Suprapubic skin (tissue), 4 donors: ENCODE measurements around the gene RFX2. TPM values are rescaled to one million over a fixed set of nuclear protein-coding genes. Genes with fewer than 3 reads are reported as not detected.

Source experiments
- DNase-seq, 2 donors: peaks; one replicate each; pipeline ENCODE4 v3.0.0-alpha.2; 2019; ENCODE audit warnings: low spot score in 2 of 2
- H3K27ac ChIP-seq: fragments of 200-600 bp; sonication (generic); one replicate; pipeline ENCODE4 v1.5.1; 2019
- H3K27me3 ChIP-seq: fragments of 200-600 bp; sonication (generic); one replicate; pipeline ENCODE4 v1.5.1; 2019
- H3K36me3 ChIP-seq: fragments of 200-600 bp; sonication (generic); one replicate; pipeline ENCODE4 v1.5.1; 2019
- H3K4me1 ChIP-seq: fragments of 200-600 bp; sonication (generic); one replicate; pipeline ENCODE4 v1.5.1; 2019
- H3K4me3 ChIP-seq: fragments of 200-600 bp; sonication (generic); one replicate; pipeline ENCODE4 v1.5.1; 2019; ENCODE audit warnings: mild to moderate bottlenecking
- H3K9me3 ChIP-seq: fragments of 200-600 bp; sonication (generic); one replicate; pipeline ENCODE4 v1.5.1; 2019
- EP300 ChIP-seq: sonication (generic); formaldehyde crosslinking; IDR thresholded peaks from one replicate; pipeline ENCODE4 v1.6.1; 2017; ENCODE audit warnings: antibody characterized with exemption
- POLR2A ChIP-seq, 2 donors: fragments of 450-650 bp; IDR thresholded peaks; one replicate each; pipeline ENCODE4 v1.6.1; 2017; ENCODE audit warnings: antibody characterized with exemption in 2 of 2, mild to moderate bottlenecking in 2 of 2, moderate library complexity in 2 of 2
- POLR2AphosphoS5 ChIP-seq, 3 donors: sonication (generic); formaldehyde crosslinking; IDR thresholded peaks; one replicate each; pipeline ENCODE4 v1.6.1; 2017; ENCODE audit warnings: antibody characterized with exemption in 3 of 3
- WGBS: methylation state at CpG from one replicate; pipeline ENCODE4 v1.1.5; 2018; 5-methylcytosine and 5-hydroxymethylcytosine counted together
- total RNA-seq, 4 donors: library from RNA; depleted of rRNA; stranded (reverse); fragments of >200 nt; gene quantifications; one replicate each; pipeline ENCODE4 v1.1.0, GENCODE V29; 2016
- TF ChIP-seq, protein P1 (sequence below), 2 donors: fragments of 200-600 bp in 1 of 2; fragments of 450-650 bp in 1 of 2; sonication (generic) in 1 of 2; IDR thresholded peaks; one replicate each; pipeline ENCODE4 v1.5.1; 2016 to 2019; ENCODE audit warnings: antibody characterized with exemption in 2 of 2, mild to moderate bottlenecking in 1 of 2, moderate library complexity in 1 of 2

Gene RFX2
- total RNA-seq, 4 donors from 2014 or later = 28.8 to 62.0 (median 43.5) TPM

DNA sequence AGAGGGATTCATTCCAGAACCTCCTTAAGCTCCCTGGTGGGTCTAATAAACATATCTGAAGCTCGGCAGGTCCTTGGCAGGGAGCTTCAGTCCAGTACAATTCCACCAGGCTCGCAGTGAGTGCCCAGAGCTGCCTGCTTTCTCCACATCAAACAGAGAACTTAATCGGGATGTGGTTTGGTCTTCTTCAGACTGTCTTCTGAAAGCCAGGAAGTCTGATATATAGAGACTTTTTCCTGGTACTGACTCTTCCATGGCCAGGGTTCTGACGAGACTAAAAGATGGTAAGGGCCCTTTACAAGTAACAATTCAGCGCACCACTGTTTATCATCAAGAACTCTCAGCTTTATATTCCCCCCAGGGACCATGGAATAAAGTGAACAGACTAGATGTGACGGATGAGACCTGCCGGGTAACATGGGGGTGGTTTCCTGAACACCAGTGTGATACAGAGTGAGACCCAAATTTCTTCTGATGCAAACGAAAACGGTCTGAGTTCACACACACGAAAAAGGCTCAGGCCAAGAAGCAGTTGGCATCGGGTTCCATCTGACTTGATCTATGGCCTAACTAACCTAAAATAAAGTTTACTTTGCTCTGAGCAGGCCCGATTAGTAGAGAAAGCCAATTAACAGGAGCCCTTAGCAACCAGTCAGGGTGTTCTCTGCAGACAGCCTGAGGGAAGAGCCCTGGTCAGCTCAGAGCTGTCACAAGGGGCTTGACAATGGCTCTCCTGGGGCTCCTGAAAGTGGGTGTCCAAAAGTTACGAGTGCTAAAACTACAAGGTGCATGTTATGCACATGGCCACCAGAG, 161.3 kb downstream of the RFX2 start:
- H3K4me3 ChIP-seq = no peak overlapping the region
- H3K36me3 ChIP-seq = peaks cover 10% of the 10 kb centered on the region
- H3K4me1 ChIP-seq = peaks cover 54% of the 10 kb centered on the region
- no peak for DNase-seq
- H3K9me3 ChIP-seq = no peaks in the 10 kb centered on the region
- H3K27ac ChIP-seq = no peak overlapping the region
- TF ChIP-seq, protein P1, sequence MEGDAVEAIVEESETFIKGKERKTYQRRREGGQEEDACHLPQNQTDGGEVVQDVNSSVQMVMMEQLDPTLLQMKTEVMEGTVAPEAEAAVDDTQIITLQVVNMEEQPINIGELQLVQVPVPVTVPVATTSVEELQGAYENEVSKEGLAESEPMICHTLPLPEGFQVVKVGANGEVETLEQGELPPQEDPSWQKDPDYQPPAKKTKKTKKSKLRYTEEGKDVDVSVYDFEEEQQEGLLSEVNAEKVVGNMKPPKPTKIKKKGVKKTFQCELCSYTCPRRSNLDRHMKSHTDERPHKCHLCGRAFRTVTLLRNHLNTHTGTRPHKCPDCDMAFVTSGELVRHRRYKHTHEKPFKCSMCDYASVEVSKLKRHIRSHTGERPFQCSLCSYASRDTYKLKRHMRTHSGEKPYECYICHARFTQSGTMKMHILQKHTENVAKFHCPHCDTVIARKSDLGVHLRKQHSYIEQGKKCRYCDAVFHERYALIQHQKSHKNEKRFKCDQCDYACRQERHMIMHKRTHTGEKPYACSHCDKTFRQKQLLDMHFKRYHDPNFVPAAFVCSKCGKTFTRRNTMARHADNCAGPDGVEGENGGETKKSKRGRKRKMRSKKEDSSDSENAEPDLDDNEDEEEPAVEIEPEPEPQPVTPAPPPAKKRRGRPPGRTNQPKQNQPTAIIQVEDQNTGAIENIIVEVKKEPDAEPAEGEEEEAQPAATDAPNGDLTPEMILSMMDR (IDR thresholded peaks at IDR 0.05) = no peak
- TF ChIP-seq POLR2A (IDR thresholded peaks at IDR 0.05) = no peak
- TF ChIP-seq EP300 = no peak
- no peak for TF ChIP-seq POLR2AphosphoS5 (IDR thresholded peaks at IDR 0.05)
- WGBS = 74% methylated on average over 13 of the region's 13 CpGs
- H3K27me3 ChIP-seq = no peaks in the 10 kb centered on the region

DNA sequence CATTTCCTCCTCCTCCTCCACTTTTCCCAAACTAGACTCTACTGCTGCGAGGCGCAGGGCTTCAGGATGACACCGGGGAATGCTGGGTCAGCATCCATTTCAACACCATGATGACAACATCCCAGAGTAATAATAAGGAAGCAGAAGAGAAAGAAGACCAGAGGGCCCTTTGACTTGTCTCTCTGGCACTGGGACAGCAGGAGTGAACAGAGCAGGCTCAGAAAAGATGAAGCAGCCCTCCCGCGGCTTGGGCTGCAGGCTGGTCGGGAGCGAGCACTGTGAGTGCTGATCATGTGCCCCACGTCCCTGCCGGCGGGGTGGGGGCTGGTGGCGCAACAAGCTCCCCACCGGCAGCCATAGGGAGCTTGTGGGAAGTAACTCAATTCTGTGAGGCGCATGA, 162.9 kb downstream of the RFX2 start:
- Histone ChIP-seq H3K27me3 (no peaks in the 10 kb centered on the region), H3K27ac (peak overlapping the region; percentile 16), H3K4me3 (no peak overlapping the region), H3K4me1 (peaks cover 39% of the 10 kb centered on the region), H3K9me3 (no peaks in the 10 kb centered on the region), H3K36me3 (peaks cover 10% of the 10 kb centered on the region)
- peak in 1 of 2 donors; percentile 84 for DNase-seq
- WGBS = 37% methylated on average over 13 of the region's 13 CpGs
- TF ChIP-seq, protein P1 (IDR thresholded peaks at IDR 0.05) = no peak
- no peak for TF ChIP-seq POLR2AphosphoS5 (IDR thresholded peaks at IDR 0.05)
- no peak for TF ChIP-seq EP300
- TF ChIP-seq POLR2A (IDR thresholded peaks at IDR 0.05) = no peak

DNA sequence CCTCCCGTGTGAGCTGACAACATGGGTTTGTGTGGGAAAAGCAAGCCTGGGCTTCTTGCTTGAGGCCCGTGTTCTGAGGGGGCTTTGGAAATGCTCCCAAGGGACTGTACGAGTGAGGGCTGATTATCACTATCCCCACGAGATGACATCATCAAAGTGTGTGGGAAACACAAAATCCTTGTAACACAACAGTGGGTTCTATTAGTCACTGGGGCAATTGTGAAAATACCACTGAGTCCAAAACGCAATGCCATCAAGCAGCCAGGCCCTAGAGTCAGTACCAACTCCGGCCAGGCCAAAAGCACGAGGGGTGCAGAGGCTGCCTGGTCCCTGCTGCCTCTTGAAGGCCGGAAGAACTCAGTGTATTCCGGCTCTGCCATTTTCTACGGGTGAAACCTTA, 166.7 kb downstream of the RFX2 start:
- Histone ChIP-seq H3K27ac (no peak overlapping the region), H3K4me3 (no peak overlapping the region), H3K9me3 (no peaks in the 10 kb centered on the region), H3K27me3 (no peaks in the 10 kb centered on the region), H3K36me3 (peaks cover 30% of the 10 kb centered on the region), H3K4me1 (peaks cover 15% of the 10 kb centered on the region)
- no peak for DNase-seq
- 76% methylated on average over 10 of the region's 10 CpGs for WGBS
- TF ChIP-seq POLR2A (IDR thresholded peaks at IDR 0.05) (no peak), POLR2AphosphoS5 (IDR thresholded peaks at IDR 0.05) (no peak), EP300 (no peak)
- TF ChIP-seq, protein P1 (IDR thresholded peaks at IDR 0.05) = no peak

Other genes starting within 250 kb of the RFX2 start
- under 1 TPM in 1 of 4 donors, not detected in 3; 0.23 TPM for gene FUT5, start 240.0 kb downstream of the RFX2 start, total RNA-seq
- gene NDUFA11, start 206.7 kb downstream of the RFX2 start, total RNA-seq = 100 to 1,000 TPM in 3 of 4 donors, 10 to 100 TPM in 1; 80.9 to 245 (median 174) TPM
- 10 to 100 TPM in 2 of 4 donors, 1 to 10 TPM in 2; 7.4 to 15.4 (median 12.0) TPM for gene VMAC, start 205.6 kb downstream of the RFX2 start, total RNA-seq
- 10 to 100 TPM in 2 of 4 donors, 1 to 10 TPM in 2; 7.2 to 36.5 (median 10.0) TPM for gene CAPS, start 196.2 kb downstream of the RFX2 start, total RNA-seq
- 10 to 100 TPM; 55.6 to 85.0 (median 78.0) TPM for gene RANBP3, start 132.4 kb downstream of the RFX2 start, total RNA-seq
- not detected for gene ACSBG2, start 25.2 kb upstream of the RFX2 start, total RNA-seq
- gene MLLT1, start 169.5 kb upstream of the RFX2 start, total RNA-seq = 10 to 100 TPM; 16.0 to 29.0 (median 22.7) TPM
- 10 to 100 TPM; 22.2 to 81.4 (median 51.8) TPM for gene ACER1, start 223.1 kb upstream of the RFX2 start, total RNA-seq